Heart right ventricle (tissue), 16 donors: Measurements from ENCODE around the gene TMEM63B. TPM values are rescaled to one million over a fixed set of nuclear protein-coding genes. Genes with fewer than 3 reads are reported as not detected.
"Not testable (repeated sequence)": the region's sequence is repeated elsewhere in the genome, so short reads cannot be mapped to it uniquely, and the experiment has no call there.

Source experiments
- ATAC-seq, 8 donors: fragments of 200-7000 bp; cut with Tn5 transposase; one replicate each; pipeline ENCODE4 v1.9.1; 2020; ENCODE audit warnings: mild to moderate bottlenecking in 8 of 8, moderate library complexity in 8 of 8, moderate number of reproducible peaks in 1 of 8
- DNase-seq, 2 donors: peaks; one replicate each; pipeline ENCODE4 v3.0.0-alpha.2; 2020
- H3K27ac ChIP-seq, 10 donors: fragments of 200-600 bp; sonication (generic) in 2 of 10; one replicate each; pipeline versions ENCODE4 v1.5.0 to v1.8.0; 2020 to 2022; ENCODE audit warnings: mild to moderate bottlenecking in 3 of 10
- H3K27me3 ChIP-seq, 7 donors: fragments of 200-600 bp; one replicate each; pipeline ENCODE4 v1.8.0; 2021 to 2022; ENCODE audit warnings: mild to moderate bottlenecking in 2 of 7
- H3K36me3 ChIP-seq, 9 donors: fragments of 200-600 bp; sonication (generic) in 1 of 9; one replicate each; pipeline versions ENCODE4 v1.5.0 to v1.8.0; 2020 to 2022; ENCODE audit warnings: mild to moderate bottlenecking in 2 of 9
- H3K4me1 ChIP-seq, 9 donors: fragments of 200-600 bp; sonication (generic) in 1 of 9; one replicate each; pipeline versions ENCODE4 v1.5.0 to v1.8.0; 2020 to 2022; ENCODE audit warnings: mild to moderate bottlenecking in 4 of 9
- H3K4me3 ChIP-seq, 10 donors: fragments of 200-600 bp; sonication (generic) in 2 of 10; one replicate each; pipeline versions ENCODE4 v1.5.0 to v1.8.0; 2020 to 2022; ENCODE audit warnings: mild to moderate bottlenecking in 7 of 10, moderate library complexity in 2 of 10
- H3K9me3 ChIP-seq, 11 donors: fragments of 200-600 bp in 10 of 11; sonication (generic) in 2 of 11; one replicate each; pipeline versions ENCODE4 v1.5.0 to v1.8.0; 2013 to 2022; ENCODE audit warnings: mild to moderate bottlenecking in 2 of 11, control low read depth in 1 of 11, moderate library complexity in 1 of 11
- WGBS, 2 donors: extraction: QIAGEN DNeasy Blood & Tissue Kit; methylation state at CpG; one replicate each; pipeline ENCODE4 v1.1.7; 2013; ENCODE audit warnings: inconsistent platforms in 1 of 2; 5-methylcytosine and 5-hydroxymethylcytosine counted together
- intact Hi-C, 10 donors: fragments of 100-400 bp; cut with DNase I; formaldehyde crosslinking; loops; one replicate each; pipeline versions ENCODE4 v1.11.1 to v1.14.2; 2022
- polyA plus RNA-seq, 2 donors: library from polyadenylated mRNA; stranded (reverse); fragments of 200-250 nt; gene quantifications; one replicate each; pipeline ENCODE4 v1.2.3, GENCODE V29; 2013
- total RNA-seq, 10 donors: library from RNA; stranded (reverse); fragmentation: NEBNext Ultra II Directional in 3 of 10; extraction: Animal tissue kit (Norgen Biotek cat#: 25700) in 3 of 10; gene quantifications; one replicate each; pipeline versions ENCODE4 v1.2.1 to v1.2.4, GENCODE V29; 2021 to 2023
- TF ChIP-seq, protein P1 (sequence below), 9 donors: fragments of 200-600 bp; sonication (generic) in 2 of 9; IDR thresholded peaks; one replicate each; pipeline versions ENCODE4 v1.5.0 to v1.8.0; 2021 to 2022; ENCODE audit warnings: antibody characterized with exemption in 9 of 9, mild to moderate bottlenecking in 5 of 9, moderate library complexity in 1 of 9
- donor health status: Arrhythmogenic right ventricular cardiomyopathy.
- donor health status: ischemic (EF 13 %, LVEDD 7.1; RV severe dilation, severe dysfunction).
- donor health status: healthy with polysubstance abuse.
- donor health status: DM: no; HTN: yes; CAD: no.
- donor health status: DM: no; HTN: no; CAD: no.
- donor health status: ischemic (EF 25% LVEDD 6.9; RV normal size, moderate dysfunction).
- donor health status: ischemic (EF 25% LVEDD 5.7; RV mildly dilated, moderate dysfunction).
- donor health status: healthy.
- donor health status: DM: yes; HTN: yes; CAD: no.
- donor health status: Ischemic cardiomyopathy.
- donor health status: ischemic (EF 35%, LVEDD 5.7; RV mildly dilated, moderate dysfunction).
- donor health status: nonischemic (EF 11% LVEDD 7.7; RV severe dilation, severe dysfunction).
- donor health status: DM: yes; HTN: yes; CAD: no.
- donor health status: PGD.
- donor health status: ischemic (EF 29% LVEDD 5.4; RV normal size, mild dysfunction).
- donor health status: nonischemic (EF 23%, LVEDD 6.1; RV moderate dilation, normal function).

TMEM63B gene
- total and polyA plus RNA-seq, 12 donors: 20.3 to 67.1 (median 37.3) TPM

GRCh38 chr6:44180886-44181285 lies 53.5 kb downstream of the TMEM63B start:
- no peak for ATAC-seq

GRCh38 chr6:44181784-44182183 lies 54.4 kb downstream of the TMEM63B start:
- H3K4me3 ChIP-seq, H3K27me3 ChIP-seq, H3K36me3 ChIP-seq, H3K27ac ChIP-seq, intact Hi-C loops, H3K9me3 ChIP-seq, DNase-seq, ATAC-seq: not testable (repeated sequence)
- H3K4me1 ChIP-seq: peaks cover 3 to 38% (median 24%) of the 10 kb centered on the region in 9 donors

More at GRCh38 chr6:44180886-44181285, 53.5 kb downstream of the TMEM63B start:
- DNase-seq: no peak
- no peak overlapping the region for H3K27ac ChIP-seq
- H3K9me3 ChIP-seq: no peaks in the 10 kb centered on the region
- H3K4me1 ChIP-seq: peaks cover under 1 to 36% (median 25%) of the 10 kb centered on the region in 9 donors
- no peak overlapping the region for H3K4me3 ChIP-seq
- no peaks in the 10 kb centered on the region for H3K36me3 ChIP-seq
- 96 to 98% methylated on average over 4 of the region's 4 CpGs for WGBS, 2 donors
- H3K27me3 ChIP-seq: no peaks in the 10 kb centered on the region
- TF ChIP-seq, protein P1, sequence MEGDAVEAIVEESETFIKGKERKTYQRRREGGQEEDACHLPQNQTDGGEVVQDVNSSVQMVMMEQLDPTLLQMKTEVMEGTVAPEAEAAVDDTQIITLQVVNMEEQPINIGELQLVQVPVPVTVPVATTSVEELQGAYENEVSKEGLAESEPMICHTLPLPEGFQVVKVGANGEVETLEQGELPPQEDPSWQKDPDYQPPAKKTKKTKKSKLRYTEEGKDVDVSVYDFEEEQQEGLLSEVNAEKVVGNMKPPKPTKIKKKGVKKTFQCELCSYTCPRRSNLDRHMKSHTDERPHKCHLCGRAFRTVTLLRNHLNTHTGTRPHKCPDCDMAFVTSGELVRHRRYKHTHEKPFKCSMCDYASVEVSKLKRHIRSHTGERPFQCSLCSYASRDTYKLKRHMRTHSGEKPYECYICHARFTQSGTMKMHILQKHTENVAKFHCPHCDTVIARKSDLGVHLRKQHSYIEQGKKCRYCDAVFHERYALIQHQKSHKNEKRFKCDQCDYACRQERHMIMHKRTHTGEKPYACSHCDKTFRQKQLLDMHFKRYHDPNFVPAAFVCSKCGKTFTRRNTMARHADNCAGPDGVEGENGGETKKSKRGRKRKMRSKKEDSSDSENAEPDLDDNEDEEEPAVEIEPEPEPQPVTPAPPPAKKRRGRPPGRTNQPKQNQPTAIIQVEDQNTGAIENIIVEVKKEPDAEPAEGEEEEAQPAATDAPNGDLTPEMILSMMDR (IDR thresholded peaks at IDR 0.05): no peak
- intact Hi-C loops: no loop called here

DNA sequence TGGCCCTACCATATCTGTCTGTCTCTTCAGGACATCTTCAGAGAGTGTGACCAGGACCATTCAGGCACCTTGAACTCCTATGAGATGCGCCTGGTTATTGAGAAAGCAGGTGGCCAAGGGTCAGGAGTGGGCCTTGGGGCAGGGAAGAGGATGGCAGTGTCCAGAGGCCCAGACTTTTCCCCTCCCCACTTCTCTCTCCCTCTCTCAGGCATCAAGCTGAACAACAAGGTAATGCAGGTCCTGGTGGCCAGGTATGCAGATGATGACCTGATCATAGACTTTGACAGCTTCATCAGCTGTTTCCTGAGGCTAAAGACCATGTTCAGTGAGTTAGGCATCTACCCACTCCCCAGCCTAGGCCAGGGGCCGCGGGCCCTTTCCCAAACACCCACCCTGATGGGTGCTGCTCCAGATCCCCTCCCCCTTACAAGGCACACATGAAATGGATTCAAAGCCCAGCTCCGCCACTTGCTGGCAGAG lies 55.6 kb downstream of the TMEM63B start:
- Histone ChIP-seq H3K36me3 (no peaks in the 10 kb centered on the region), H3K4me1 (peaks cover 0 to 27% (median 17%) of the 10 kb centered on the region in 9 donors), H3K27me3 (no peaks in the 10 kb centered on the region), H3K4me3 (no peak overlapping the region), H3K9me3 (no peaks in the 10 kb centered on the region), H3K27ac (no peak overlapping the region)
- ATAC-seq (no peak), DNase-seq (no peak)
- intact Hi-C loops: no loop called here
- TF ChIP-seq, protein P1 (IDR thresholded peaks at IDR 0.05): no peak
- WGBS, 2 donors: 95 to 100% methylated on average over 4 of the region's 4 CpGs

DNA sequence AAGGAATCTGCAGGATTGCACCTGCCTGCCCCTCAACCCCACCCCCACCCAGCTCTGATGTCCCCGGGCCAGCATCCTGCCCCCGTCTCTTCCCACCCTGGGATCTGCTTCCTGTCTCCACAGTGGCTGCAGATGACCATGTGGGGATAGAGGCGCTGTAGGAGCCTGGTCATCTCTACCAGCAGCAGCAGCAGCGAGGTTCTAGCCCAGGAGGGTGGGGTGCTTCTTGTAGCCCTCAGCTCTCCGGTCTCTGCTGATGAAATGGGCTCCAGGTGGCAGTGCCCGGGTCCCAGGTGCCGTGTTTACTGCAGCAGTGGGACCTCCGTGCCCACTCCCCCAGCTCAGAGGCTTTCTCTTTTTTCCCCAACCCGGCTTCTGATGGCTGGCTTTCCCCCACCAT lies 56.4 kb downstream of the TMEM63B start:
- 67 to 74% methylated on average over 9 of the region's 9 CpGs for WGBS, 2 donors
- Histone ChIP-seq H3K36me3 (no peaks in the 10 kb centered on the region), H3K27me3 (no peaks in the 10 kb centered on the region), H3K4me1 (peaks cover 0 to 18% (median 9%) of the 10 kb centered on the region in 9 donors), H3K4me3 (no peak overlapping the region), H3K9me3 (no peaks in the 10 kb centered on the region), H3K27ac (no peak overlapping the region)
- TF ChIP-seq, protein P1 (IDR thresholded peaks at IDR 0.05): no peak
- ATAC-seq: no peak
- DNase-seq: no peak
- intact Hi-C loops: no loop called here

DNA sequence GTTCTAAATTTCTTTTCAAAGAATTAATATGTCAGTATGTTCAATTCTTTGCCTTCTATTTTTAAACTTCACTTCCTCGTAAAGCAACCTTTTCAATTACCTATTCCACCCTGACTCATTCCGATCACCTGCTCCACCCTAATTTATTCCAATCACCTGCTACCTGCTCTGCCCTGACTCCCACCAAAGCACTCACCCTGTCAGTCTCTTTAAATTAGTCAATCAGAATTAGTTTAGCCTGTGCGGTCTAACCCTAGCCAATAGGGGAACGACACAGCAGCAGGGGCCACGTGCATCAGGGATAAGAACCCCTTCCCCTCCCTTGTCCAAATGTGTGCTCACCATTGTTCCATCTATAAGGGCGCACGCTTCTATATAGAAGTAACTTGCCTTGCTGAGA lies 58.0 kb downstream of the TMEM63B start:
- H3K36me3 ChIP-seq, ATAC-seq, H3K9me3 ChIP-seq, H3K27ac ChIP-seq, intact Hi-C loops, DNase-seq, H3K27me3 ChIP-seq, H3K4me3 ChIP-seq: not testable (repeated sequence)
- H3K4me1 ChIP-seq: peaks cover 0 to 15% (median 6%) of the 10 kb centered on the region in 9 donors
- 88 to 94% methylated on average over 7 of the region's 7 CpGs for WGBS, 2 donors
